HepG2 (cell line): ENCODE measurements around the gene FAM13B. TPM values are rescaled to one million over a fixed set of nuclear protein-coding genes. Genes with fewer than 3 reads are reported as not detected.

Experiments used
- CEBPG ChIP-seq: IDR thresholded peaks from 2 replicates; pipeline ENCODE4 v1.6.1; 2016
- CHCHD3 ChIP-seq: sonication (generic); formaldehyde crosslinking; IDR thresholded peaks from 2 replicates; pipeline ENCODE4 v1.8.0; 2022; ENCODE audit warnings: mild to moderate bottlenecking, missing genetic modification reagents, moderate library complexity
- DDIT3 ChIP-seq: sonication (generic); formaldehyde crosslinking; IDR thresholded peaks from 2 replicates; pipeline ENCODE4 v1.4.0; 2020; ENCODE audit warnings: mild to moderate bottlenecking, missing genetic modification reagents
- GATAD2A ChIP-seq: IDR thresholded peaks from 2 replicates; pipeline ENCODE4 v1.6.1; 2016
- GPN1 ChIP-seq: sonication (generic); formaldehyde crosslinking; IDR thresholded peaks from 2 replicates; pipeline ENCODE4 v1.5.1; 2020; ENCODE audit warnings: missing genetic modification reagents, borderline replicate concordance
- HMG20B ChIP-seq: conservative IDR thresholded peaks from 2 replicates; pipeline ENCODE4 v1.6.1; 2016; ENCODE audit warnings: missing genetic modification reagents, missing compliant biosample characterization
- HNRNPH1 ChIP-seq: fragments of 200-400 bp; formaldehyde crosslinking; optimal IDR thresholded peaks from 2 replicates; pipeline ENCODE3; 2017; ENCODE audit warnings: mild to moderate bottlenecking, low read depth, low read length
- KMT2B ChIP-seq: IDR thresholded peaks from 2 replicates; pipeline ENCODE4 v1.6.1; 2016; ENCODE audit warnings: missing genetic modification reagents, missing compliant biosample characterization
- MAF1 ChIP-seq: sonication (generic); formaldehyde crosslinking; IDR thresholded peaks from 2 replicates; pipeline ENCODE4 v1.5.0; 2020; ENCODE audit warnings: missing genetic modification reagents, borderline replicate concordance
- RCOR2 ChIP-seq: IDR thresholded peaks from 2 replicates; pipeline ENCODE4 v1.6.1; 2016; ENCODE audit warnings: missing biosample characterization, missing genetic modification reagents
- TFDP1 ChIP-seq: IDR thresholded peaks from 2 replicates; pipeline ENCODE4 v1.6.1; 2016; ENCODE audit warnings: missing compliant biosample characterization, missing genetic modification reagents, borderline replicate concordance
- ZHX2 ChIP-seq, 2 experiments: sonication (generic) in 1 of 2; formaldehyde crosslinking in 1 of 2; IDR thresholded peaks; 2 replicates each; pipeline versions ENCODE4 v1.6.1 to v1.9.0; 2014 to 2022; ENCODE audit warnings: antibody characterized with exemption in 1 of 2, borderline replicate concordance in 1 of 2, inconsistent platforms in 1 of 2, low read depth in 1 of 2, missing genetic modification reagents in 1 of 2
- ZIK1 ChIP-seq: sonication (generic); formaldehyde crosslinking; IDR thresholded peaks from 2 replicates; pipeline ENCODE4 v1.5.0; 2020; ENCODE audit warnings: mild to moderate bottlenecking, low read depth, missing genetic modification reagents, borderline replicate concordance
- ZNF275 ChIP-seq: sonication (generic); formaldehyde crosslinking; IDR thresholded peaks from 2 replicates; pipeline ENCODE4 v1.8.0; 2022; ENCODE audit warnings: missing genetic modification reagents, mild to moderate bottlenecking, inconsistent platforms, borderline replicate concordance
- ZNF296 ChIP-seq: sonication (generic); formaldehyde crosslinking; conservative IDR thresholded peaks from 2 replicates; pipeline ENCODE4 v1.5.0; 2020; ENCODE audit warnings: mild to moderate bottlenecking, missing genetic modification reagents
- ZNF362 ChIP-seq: sonication (generic); formaldehyde crosslinking; IDR thresholded peaks from 2 replicates; pipeline ENCODE4 v1.4.0; 2020; ENCODE audit warnings: missing genetic modification reagents, mild to moderate bottlenecking, borderline replicate concordance
- ZNF567 ChIP-seq: sonication (generic); formaldehyde crosslinking; IDR thresholded peaks from 2 replicates; pipeline ENCODE4 v1.8.1; 2023; ENCODE audit warnings: mild to moderate bottlenecking, missing genetic modification reagents, borderline replicate concordance
- ZNF713 ChIP-seq: sonication (generic); formaldehyde crosslinking; IDR thresholded peaks from 2 replicates; pipeline ENCODE4 v1.4.0; 2020; ENCODE audit warnings: mild to moderate bottlenecking, missing genetic modification reagents
- polyA plus RNA-seq, 8 experiments: library from polyadenylated mRNA; depleted of rRNA in 3 of 8; stranded (reverse) in 7 of 8; unstranded in 1 of 8; fragments of >200 nt; fragmentation: Illumina TruSeq in 4 of 8; extraction: Trizol in 4 of 8; gene quantifications; 2 replicates each; pipeline versions ENCODE4 v1.2.1 to v1.2.3, GENCODE V29; 2011 to 2016; ENCODE audit warnings: low read depth in 4 of 8, missing spikeins in 1 of 8, mixed read lengths in 1 of 8; ENCODE audit not compliant: insufficient read depth in 1 of 8
- total RNA-seq, 5 experiments: library from RNA; depleted of rRNA; stranded (reverse); fragments of >200 nt; fragmentation: Illumina TruSeq; extraction: Trizol; gene quantifications; 2 replicates each; pipeline ENCODE4 v1.2.3, GENCODE V29; 2016; ENCODE audit warnings: low read depth in 1 of 5

FAM13B gene
- total and polyA plus RNA-seq, 2 of the 13 experiments (the other 11 are each of a cell fraction or from before 2014, with no cell fraction given) = 6.9 to 11.5 TPM

GRCh38 chr5:138035605-138036537, 3.0 kb upstream of the FAM13B start (continued):
- no peak for TF ChIP-seq CHCHD3 (CRISPR knock-in tag)
- TF ChIP-seq ZNF567 (CRISPR knock-in tag) = no peak
- no peak for TF ChIP-seq HNRNPH1
- TF ChIP-seq RCOR2 = 0 out of 2 replicates have a peak, but pooled peaks have one; percentile 17
- TF ChIP-seq TFDP1 (CRISPR knock-in tag) = no peak
- 0 out of 2 replicates have a peak, but pooled peaks have one; percentile 10 for TF ChIP-seq HMG20B
- no peak for TF ChIP-seq GPN1 (CRISPR knock-in tag)
- peak; percentile 26; the same call in 1 of the 2 replicates for TF ChIP-seq ZNF362 (CRISPR knock-in tag)
- TF ChIP-seq DDIT3 (CRISPR knock-in tag) = no peak
- no peak for TF ChIP-seq ZIK1
- TF ChIP-seq GATAD2A (CRISPR knock-in tag) = peak; percentile 68
- TF ChIP-seq ZNF275 = no peak
- TF ChIP-seq ZHX2 (IDR thresholded peaks at IDR 0.05; ENCODE audit: low read depth) = no peak
- no peak for TF ChIP-seq ZHX2 (CRISPR knock-in tag; IDR thresholded peaks at IDR 0.05; ENCODE audit: borderline replicate concordance)
- TF ChIP-seq MAF1 (CRISPR knock-in tag) = no peak
- no peak for TF ChIP-seq ZNF713 (CRISPR knock-in tag)
- 0 out of 2 replicates have a peak, but pooled peaks have one; percentile 11 for TF ChIP-seq CEBPG (CRISPR knock-in tag)
- peak; percentile 34; the same call in 1 of the 2 replicates for TF ChIP-seq KMT2B (CRISPR knock-in tag)
- TF ChIP-seq ZNF296 = no peak
